Caco-2 (cell line): ENCODE results near the gene DCST1. TPM values are rescaled to one million over a fixed set of nuclear protein-coding genes. Genes with fewer than 3 reads are reported as not detected.
A peak's percentile ranks its signal among the peaks of the same experiment; 100 is the strongest.

ENCODE experiments used
- BruUV-seq: library from RNA; stranded (reverse); fragments of 400-500 nt; replicated peaks from 2 replicates; lab custom pipeline; 2021; lab: Mats Ljungman, UMichigan
- CTCF ChIA-PET: fragments of 300-600 bp; sonication (Branson Sonifier 250); formaldehyde crosslinking; loops from one replicate; lab custom pipeline; 2022; ENCODE audit warnings: antibody characterized with exemption; lab: Charles Lee
- POLR2A ChIA-PET: fragments of 300-600 bp; sonication (Branson Sonifier 250); formaldehyde crosslinking; loops from one replicate; lab custom pipeline; 2022; ENCODE audit warnings: antibody characterized with exemption; lab: Charles Lee
- DNase-seq, 2 experiments: peaks; one replicate each; pipeline versions ENCODE4 v3.0.0 to v3.0.0-alpha.2; 2020 to 2022
- H3K27me3 ChIP-seq: replicated peaks from 2 replicates; pipeline ENCODE4 v1.6.0; 2011; ENCODE audit warnings: low read length; ENCODE audit not compliant: control insufficient read depth, insufficient read depth
- H3K36me3 ChIP-seq: 2 replicates; pipeline ENCODE4 v1.5.1; 2011; ENCODE audit warnings: low read length; ENCODE audit not compliant: control insufficient read depth, insufficient read depth
- H3K4me1 ChIP-seq: fragments of 250-450 bp; sonication (Bioruptor Pico); 2 replicates; pipeline ENCODE4 v1.5.1; 2020; ENCODE audit warnings: mild to moderate bottlenecking
- H3K4me3 ChIP-seq: 2 replicates; pipeline ENCODE4 v1.5.1; 2011; ENCODE audit warnings: low read depth, mild to moderate bottlenecking, control low read depth, low read length
- H3K9me3 ChIP-seq: fragments of 250-450 bp; sonication (Bioruptor Pico); 2 replicates; pipeline ENCODE4 v1.5.1; 2020; ENCODE audit warnings: mild to moderate bottlenecking, moderate library complexity
- H3K27ac Mint-ChIP-seq: one replicate; pipeline ENCODE4 v1.8.0; 2022; ENCODE audit warnings: mixed read lengths; ENCODE audit not compliant: unreplicated experiment
- H3K27me3 Mint-ChIP-seq: one replicate; pipeline ENCODE4 v1.8.0; 2022; ENCODE audit warnings: mixed read lengths; ENCODE audit not compliant: insufficient read depth, unreplicated experiment
- H3K36me3 Mint-ChIP-seq: one replicate; pipeline ENCODE4 v1.8.0; 2022; ENCODE audit warnings: mild to moderate bottlenecking, mixed read lengths; ENCODE audit not compliant: insufficient read depth, unreplicated experiment
- H3K4me1 Mint-ChIP-seq: one replicate; pipeline ENCODE4 v1.8.0; 2022; ENCODE audit warnings: low read depth, mixed read lengths; ENCODE audit not compliant: unreplicated experiment
- H3K4me3 Mint-ChIP-seq: one replicate; pipeline ENCODE4 v1.8.0; 2022; ENCODE audit warnings: mild to moderate bottlenecking, moderate library complexity, mixed read lengths; ENCODE audit not compliant: unreplicated experiment
- H3K9me3 Mint-ChIP-seq: one replicate; pipeline ENCODE4 v1.8.0; 2022; ENCODE audit warnings: mixed read lengths; ENCODE audit not compliant: unreplicated experiment
- intact Hi-C: fragments of 100-400 bp; cut with micrococcal nuclease; formaldehyde crosslinking; loops from one replicate; pipeline ENCODE4 v1.10.0; 2022; ENCODE audit not compliant: unreplicated experiment
- total RNA-seq: library from RNA; stranded (reverse); gene quantifications from 2 replicates; pipeline ENCODE4 v1.2.3, GENCODE V29; 2022
- TF ChIP-seq, protein P1 (sequence below), 2 experiments: fragments of 200-600 bp in 1 of 2; IDR thresholded peaks; 1 replicate in 1 of 2; 2 replicates in 1 of 2; pipeline versions ENCODE4 v1.5.1 to v1.8.0; 2011 to 2022; ENCODE audit warnings: antibody characterized with exemption in 1 of 2, control low read depth in 1 of 2, inconsistent platforms in 1 of 2, low read depth in 1 of 2, low read length in 1 of 2, mild to moderate bottlenecking in 1 of 2, moderate library complexity in 1 of 2; ENCODE audit not compliant: insufficient read depth in 1 of 2, severe bottlenecking in 1 of 2, unreplicated experiment in 1 of 2

The DCST1 gene
- total RNA-seq, 1 experiment from 2014 or later, result not detected

DNA sequence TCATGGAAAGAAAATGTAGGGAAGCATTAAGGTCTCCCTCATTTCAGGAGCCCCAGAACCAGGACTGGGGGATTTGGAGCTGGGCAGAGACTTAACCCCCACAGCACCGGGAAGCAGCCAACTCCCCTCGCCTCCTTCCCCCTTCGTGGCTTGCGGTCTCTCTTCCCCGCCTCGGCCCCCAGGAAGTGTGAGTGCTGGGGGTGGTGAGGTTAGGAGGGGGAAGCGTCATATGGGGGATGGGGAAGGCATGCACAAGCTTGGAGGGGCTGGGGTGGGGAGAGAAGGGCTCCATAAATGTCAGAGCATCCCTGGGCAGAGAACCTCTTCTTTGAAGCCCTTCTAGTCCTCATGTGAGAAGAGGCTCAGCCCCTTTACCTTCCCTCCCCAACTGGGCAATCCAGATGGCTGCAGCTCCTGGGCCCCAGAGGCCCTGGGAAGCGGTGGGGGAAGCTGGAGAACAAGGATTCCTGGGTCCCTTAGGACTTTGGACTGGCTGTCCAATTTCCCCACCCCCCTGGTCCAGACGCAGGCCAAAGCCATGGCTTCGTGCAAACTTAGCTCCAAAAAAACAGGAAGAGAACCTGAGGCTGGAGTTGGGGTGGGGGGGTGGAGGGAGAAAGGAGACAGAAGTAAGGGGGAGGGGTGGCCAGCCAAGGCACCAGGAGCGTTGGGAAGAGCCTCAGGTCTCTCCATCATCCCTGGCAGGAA lies 23.3 kb upstream of the DCST1 start:
- H3K4me1 ChIP-seq, result peaks cover 48% of the 10 kb centered on the region
- CTCF ChIA-PET, result interaction anchor here (0.6 kb wide), 2 partner anchors 17 to 22 kb away, joined by 3 to 5 read pairs; partner anchors contain the start of gene LENEP

GRCh38 chr1:155011004-155011416 lies 22.6 kb upstream of the DCST1 start:
- Histone ChIP-seq H3K4me3 (no peak overlapping the region), H3K27me3 (no peaks in the 10 kb centered on the region), H3K36me3 (peaks cover 2% of the 10 kb centered on the region), H3K9me3 (no peaks in the 10 kb centered on the region), H3K4me1 (peaks cover 43% of the 10 kb centered on the region)
- POLR2A ChIA-PET, result no interaction called here
- Mint-ChIP-seq H3K27ac (no peak overlapping the region), H3K36me3 (peaks cover 41% of the 10 kb centered on the region), H3K4me3 (no peak overlapping the region), H3K9me3 (no peaks in the 10 kb centered on the region), H3K27me3 (no peaks in the 10 kb centered on the region), H3K4me1 (peaks cover 25% of the 10 kb centered on the region)
- intact Hi-C loops, result no loop called here
- CTCF ChIA-PET, result no interaction called here
- no TSS peak for BruUV-seq
- TF ChIP-seq, protein P1, sequence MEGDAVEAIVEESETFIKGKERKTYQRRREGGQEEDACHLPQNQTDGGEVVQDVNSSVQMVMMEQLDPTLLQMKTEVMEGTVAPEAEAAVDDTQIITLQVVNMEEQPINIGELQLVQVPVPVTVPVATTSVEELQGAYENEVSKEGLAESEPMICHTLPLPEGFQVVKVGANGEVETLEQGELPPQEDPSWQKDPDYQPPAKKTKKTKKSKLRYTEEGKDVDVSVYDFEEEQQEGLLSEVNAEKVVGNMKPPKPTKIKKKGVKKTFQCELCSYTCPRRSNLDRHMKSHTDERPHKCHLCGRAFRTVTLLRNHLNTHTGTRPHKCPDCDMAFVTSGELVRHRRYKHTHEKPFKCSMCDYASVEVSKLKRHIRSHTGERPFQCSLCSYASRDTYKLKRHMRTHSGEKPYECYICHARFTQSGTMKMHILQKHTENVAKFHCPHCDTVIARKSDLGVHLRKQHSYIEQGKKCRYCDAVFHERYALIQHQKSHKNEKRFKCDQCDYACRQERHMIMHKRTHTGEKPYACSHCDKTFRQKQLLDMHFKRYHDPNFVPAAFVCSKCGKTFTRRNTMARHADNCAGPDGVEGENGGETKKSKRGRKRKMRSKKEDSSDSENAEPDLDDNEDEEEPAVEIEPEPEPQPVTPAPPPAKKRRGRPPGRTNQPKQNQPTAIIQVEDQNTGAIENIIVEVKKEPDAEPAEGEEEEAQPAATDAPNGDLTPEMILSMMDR (IDR thresholded peaks at IDR 0.05; ENCODE audit: insufficient read depth in 1 of 2, low read depth in 1 of 2, low read length in 1 of 2, severe bottlenecking in 1 of 2, unreplicated experiment in 1 of 2), result no peak
- no peak for DNase-seq

More for the DNA sequence above, 23.3 kb upstream of the DCST1 start:
- intact Hi-C loops, result no loop called here
- H3K4me3 Mint-ChIP-seq, result no peak overlapping the region
- POLR2A ChIA-PET, result interaction anchor here (0.6 kb wide), 1 partner anchor 66 kb away, joined by 6 read pairs; no protein-coding TSS in a partner anchor
- Histone ChIP-seq H3K9me3 (no peaks in the 10 kb centered on the region), H3K36me3 (peaks cover 3% of the 10 kb centered on the region; the same call in 1 of the 2 replicates), H3K4me3 (no peak overlapping the region), H3K27me3 (no peaks in the 10 kb centered on the region)
- no peaks in the 10 kb centered on the region for H3K27me3 Mint-ChIP-seq
- H3K36me3 Mint-ChIP-seq, result peaks cover 35% of the 10 kb centered on the region
- BruUV-seq, result no TSS peak
- H3K27ac Mint-ChIP-seq, result peak overlapping the region; percentile 45
- no peak for DNase-seq
- TF ChIP-seq, protein P1 (IDR thresholded peaks at IDR 0.05; ENCODE audit: insufficient read depth in 1 of 2, low read depth in 1 of 2, low read length in 1 of 2, severe bottlenecking in 1 of 2, unreplicated experiment in 1 of 2), result no peak
- H3K9me3 Mint-ChIP-seq, result no peaks in the 10 kb centered on the region
- H3K4me1 Mint-ChIP-seq, result peaks cover 25% of the 10 kb centered on the region

- DNase-seq, result no peak
- peaks cover 25% of the 10 kb centered on the region for H3K4me1 Mint-ChIP-seq
- ChIA-PET CTCF (no interaction called here), POLR2A (no interaction called here)
- TF ChIP-seq, protein P1 (IDR thresholded peaks at IDR 0.05; ENCODE audit: insufficient read depth in 1 of 2, low read depth in 1 of 2, low read length in 1 of 2, severe bottlenecking in 1 of 2, unreplicated experiment in 1 of 2), result no peak
- Histone ChIP-seq H3K27me3 (no peaks in the 10 kb centered on the region), H3K36me3 (peaks cover under 1% of the 10 kb centered on the region), H3K4me3 (no peak overlapping the region), H3K4me1 (peaks cover 42% of the 10 kb centered on the region), H3K9me3 (no peaks in the 10 kb centered on the region)
- BruUV-seq, result no TSS peak
- no peaks in the 10 kb centered on the region for H3K9me3 Mint-ChIP-seq
- no peak overlapping the region for H3K27ac Mint-ChIP-seq
- intact Hi-C loops, result no loop called here
- H3K4me3 Mint-ChIP-seq, result no peak overlapping the region
- peaks cover 43% of the 10 kb centered on the region for H3K36me3 Mint-ChIP-seq
- H3K27me3 Mint-ChIP-seq, result no peaks in the 10 kb centered on the region
Observed at GRCh38 chr1:155011437-155012025, 22.1 kb upstream of the DCST1 start.
